SIG-M5 (cell line): ENCODE results near the gene CCIN.
"Not testable (repeated sequence)": the region's sequence is repeated elsewhere in the genome, so short reads cannot be mapped to it uniquely, and the experiment has no call there.

Experiments
- DNase-seq: peaks from one replicate; lab custom pipeline; 2025; lab: John Stamatoyannopoulos, UW

CCIN gene

DNA sequence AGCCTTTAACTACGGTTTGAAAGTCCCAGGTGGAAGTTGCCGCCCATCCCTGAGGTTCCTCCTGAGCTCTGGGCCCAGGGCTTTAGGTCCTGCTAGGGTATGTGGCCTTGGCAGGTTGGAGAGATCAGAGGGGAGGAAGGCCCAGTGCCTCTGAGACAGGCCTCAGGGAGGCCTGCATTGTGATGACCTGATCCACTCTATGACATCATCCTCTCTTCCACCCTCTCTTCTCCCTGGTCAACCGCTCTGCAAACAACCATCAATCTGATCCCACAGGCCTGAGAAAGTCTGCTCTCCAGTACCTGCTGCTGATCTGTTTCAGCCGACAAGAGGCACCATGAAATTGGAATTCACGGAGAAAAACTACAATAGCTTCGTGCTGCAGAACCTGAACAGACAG lies at the start of gene CCIN:
Gene CCIN (plus strand): TSS at position 223 of the 400 bp plus-strand sequence. CDS start 115 bp downstream, at position 338.
- no peak for DNase-seq

DNA sequence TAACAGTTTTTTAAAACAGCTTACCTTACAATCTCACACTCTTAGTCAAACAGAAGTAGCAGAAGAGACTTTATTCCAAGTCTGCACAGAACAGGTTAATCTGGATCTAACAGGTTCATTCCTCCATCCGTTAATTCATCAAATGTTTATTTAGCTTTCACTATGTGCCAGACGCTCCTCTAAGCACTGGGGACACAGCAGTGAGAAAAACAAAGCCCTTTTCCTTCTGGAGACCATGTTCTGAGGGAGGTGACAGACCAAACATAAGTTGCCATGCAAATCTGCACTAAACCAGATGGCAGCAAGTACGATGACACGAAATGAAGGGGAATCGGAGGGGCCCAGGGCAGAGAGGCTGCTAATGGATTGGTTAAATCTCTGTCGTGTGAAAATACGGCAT lies 49.7 kb upstream of the CCIN start:
- DNase-seq = no peak

GRCh38 chr9:36120705-36121104 lies 48.5 kb upstream of the CCIN start:
- DNase-seq = no peak

DNA sequence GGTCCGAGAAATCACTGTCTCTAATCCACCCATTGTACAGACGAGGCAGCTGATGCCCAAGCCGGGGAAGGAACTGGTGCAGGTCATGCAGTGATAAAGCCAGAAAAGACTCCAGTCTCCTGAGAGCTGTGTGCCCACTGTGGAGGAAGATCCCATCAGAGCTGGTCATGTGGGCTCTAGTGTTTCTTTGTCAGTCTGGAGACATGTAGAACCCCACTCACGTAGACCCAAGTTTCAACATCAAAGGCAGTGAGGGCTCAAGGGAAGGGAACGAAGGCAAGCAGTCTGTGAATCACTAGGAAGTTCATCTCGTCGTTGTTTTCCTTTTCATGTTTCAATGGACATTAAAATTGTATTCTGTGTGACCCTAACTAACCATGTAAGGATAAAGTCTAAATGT lies 47.2 kb upstream of the CCIN start:
- no peak for DNase-seq

GRCh38 chr9:36123515-36123914 lies 45.7 kb upstream of the CCIN start:
- DNase-seq = no peak

- DNase-seq = no peak
Measured at GRCh38 chr9:36125062-36125855, 43.9 kb upstream of the CCIN start.

- no peak for DNase-seq
Measured at GRCh38 chr9:36126016-36126730, 43.0 kb upstream of the CCIN start.

DNA sequence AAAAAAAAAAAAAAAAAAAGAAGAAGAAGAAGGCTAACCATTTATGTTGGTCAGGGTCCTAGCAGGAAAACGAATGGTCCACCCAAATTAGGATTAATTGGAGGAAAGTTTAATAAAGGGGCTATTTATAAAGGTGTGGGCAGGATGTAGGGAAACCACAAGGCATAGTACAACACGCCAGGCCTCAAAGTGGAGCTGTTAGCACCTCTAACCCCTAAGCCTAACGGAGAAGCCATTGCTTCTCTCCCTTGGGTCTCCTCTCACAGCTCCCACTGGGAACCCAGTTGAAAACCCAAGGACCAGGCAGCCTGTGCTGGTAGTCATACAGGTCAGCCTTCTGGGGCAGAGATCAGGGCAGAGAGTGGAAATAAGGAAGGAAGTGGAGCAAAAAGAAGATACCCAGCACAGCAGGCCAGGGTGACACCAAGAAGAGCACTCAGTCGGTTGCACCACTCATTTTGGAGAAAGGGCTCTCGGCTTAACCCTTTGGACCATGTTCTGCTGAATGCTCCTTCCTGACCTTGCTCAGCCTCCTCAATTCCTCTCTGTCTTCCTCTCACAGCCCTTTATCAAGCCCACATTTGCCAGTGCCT lies 41.4 kb upstream of the CCIN start:
- no peak for DNase-seq

GRCh38 chr9:36128349-36128748 lies 40.8 kb upstream of the CCIN start:
- DNase-seq = peak; percentile 36

- no peak for DNase-seq
Measured at GRCh38 chr9:36129139-36129538, 40.0 kb upstream of the CCIN start.

DNA sequence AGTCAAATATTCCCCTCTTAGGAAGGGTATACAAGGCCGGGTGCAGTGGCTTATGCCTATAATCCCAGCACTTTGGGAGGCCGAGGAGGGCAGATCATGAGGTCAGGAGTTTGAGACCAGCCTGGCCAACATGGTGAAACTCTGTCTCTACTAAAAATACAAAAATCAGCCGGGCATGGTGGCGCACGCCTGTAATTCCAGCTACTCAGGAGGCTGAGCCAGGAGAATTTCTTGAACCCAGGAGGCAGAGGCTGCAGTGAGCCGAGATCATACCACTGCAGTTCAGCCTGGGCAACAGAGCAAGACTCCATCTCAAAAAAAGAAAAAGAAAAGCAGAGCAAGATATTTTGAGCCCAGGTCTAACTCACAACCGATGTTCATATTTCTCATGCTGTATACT lies 37.5 kb upstream of the CCIN start:
- not testable (repeated sequence) for DNase-seq

- DNase-seq = no peak
Measured at GRCh38 chr9:36132086-36132485, 37.1 kb upstream of the CCIN start.

DNA sequence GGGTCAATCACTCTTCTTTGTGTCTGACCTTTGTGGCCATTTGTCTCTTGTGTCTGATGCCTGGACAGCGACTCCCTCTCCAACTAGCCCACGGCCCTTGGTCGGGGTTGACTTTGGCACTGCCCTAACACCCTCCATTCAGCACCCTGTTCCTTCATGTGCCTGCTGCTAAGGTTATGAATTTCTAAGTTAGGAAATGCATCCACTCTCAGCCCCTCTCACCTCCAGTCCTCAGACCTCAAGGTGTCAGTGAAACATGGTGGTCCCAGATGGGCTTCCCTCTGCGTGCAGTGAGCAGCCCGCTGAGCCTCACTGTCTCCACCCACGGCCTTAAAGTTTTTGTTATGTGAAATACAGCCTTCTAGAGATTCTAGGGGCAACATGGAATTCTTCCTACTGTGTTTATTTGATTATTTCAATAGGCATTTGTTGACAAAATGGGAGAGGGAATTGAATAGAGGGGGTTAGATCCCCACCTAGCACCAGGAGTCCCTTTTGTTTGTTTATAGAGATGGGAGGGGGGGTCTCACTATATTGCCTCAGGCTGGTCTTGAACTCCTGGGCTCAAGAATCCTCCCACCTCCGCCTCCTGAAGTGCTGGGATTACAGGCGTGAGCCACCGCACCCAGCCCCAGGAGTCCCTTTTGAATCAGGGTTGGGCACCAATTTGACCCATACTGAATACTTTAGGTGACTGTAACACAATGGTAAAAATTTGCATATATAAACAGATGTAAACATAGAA lies 34.3 kb upstream of the CCIN start:
- DNase-seq = no peak

DNA sequence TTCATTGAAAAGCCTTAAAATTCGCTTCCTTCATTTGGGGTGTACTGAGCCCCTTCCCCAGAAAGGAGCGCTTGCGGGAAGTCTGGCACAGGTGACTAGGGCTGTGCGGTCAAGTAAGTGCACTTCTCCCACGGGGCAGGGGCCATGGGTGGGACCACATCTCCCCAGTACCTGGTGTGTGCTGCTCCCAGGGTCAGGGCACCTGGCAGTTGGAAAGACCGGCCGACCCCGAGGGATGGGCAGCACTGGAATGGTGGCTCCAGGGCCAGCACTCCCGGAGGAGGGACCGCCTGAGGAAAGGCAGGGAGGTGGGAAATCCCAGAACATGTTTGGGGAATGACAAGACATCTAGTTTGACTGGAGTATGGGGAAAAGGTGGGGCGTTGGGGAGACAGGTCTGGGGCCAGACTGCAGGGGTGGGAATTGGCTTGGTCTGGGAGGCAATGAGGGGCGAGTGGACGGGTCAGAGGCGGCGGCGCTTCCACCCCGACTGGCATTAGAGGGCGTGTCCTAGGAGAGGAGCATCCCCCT lies 33.4 kb upstream of the CCIN start:
- DNase-seq = no peak

- DNase-seq = no peak
Measured at GRCh38 chr9:36136272-36136893, 32.8 kb upstream of the CCIN start, which contains the start of gene GLIPR2. Gene GLIPR2, plus strand, starts transcription at chr9:36136733. Its CDS starts 46 bp downstream, at chr9:36136779.

DNA sequence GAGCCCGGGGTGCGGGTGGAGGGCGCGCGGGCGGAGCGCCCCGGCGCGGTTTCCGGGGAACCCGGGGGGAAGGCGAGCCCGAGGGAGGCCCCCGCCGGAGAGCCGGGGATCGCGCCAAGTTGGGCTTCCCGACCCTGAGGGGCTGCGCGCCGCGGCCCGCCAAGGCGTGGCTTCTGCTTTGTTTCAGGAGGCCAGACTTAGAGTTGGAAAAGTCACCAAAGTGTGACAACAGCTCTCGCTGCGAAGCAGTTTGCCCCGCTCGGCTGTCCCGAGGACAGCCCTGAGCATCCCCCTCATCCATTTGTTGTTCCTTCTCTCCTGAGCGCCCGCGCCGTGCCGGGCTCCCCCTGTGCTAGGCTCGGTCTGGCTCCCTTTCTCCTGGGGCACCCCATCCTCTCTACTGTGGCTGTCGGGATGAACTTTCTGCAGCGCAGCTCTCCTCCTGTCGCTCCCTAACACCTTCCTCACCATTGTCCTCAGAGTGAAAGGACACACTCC lies 32.2 kb upstream of the CCIN start:
- no peak for DNase-seq

DNA sequence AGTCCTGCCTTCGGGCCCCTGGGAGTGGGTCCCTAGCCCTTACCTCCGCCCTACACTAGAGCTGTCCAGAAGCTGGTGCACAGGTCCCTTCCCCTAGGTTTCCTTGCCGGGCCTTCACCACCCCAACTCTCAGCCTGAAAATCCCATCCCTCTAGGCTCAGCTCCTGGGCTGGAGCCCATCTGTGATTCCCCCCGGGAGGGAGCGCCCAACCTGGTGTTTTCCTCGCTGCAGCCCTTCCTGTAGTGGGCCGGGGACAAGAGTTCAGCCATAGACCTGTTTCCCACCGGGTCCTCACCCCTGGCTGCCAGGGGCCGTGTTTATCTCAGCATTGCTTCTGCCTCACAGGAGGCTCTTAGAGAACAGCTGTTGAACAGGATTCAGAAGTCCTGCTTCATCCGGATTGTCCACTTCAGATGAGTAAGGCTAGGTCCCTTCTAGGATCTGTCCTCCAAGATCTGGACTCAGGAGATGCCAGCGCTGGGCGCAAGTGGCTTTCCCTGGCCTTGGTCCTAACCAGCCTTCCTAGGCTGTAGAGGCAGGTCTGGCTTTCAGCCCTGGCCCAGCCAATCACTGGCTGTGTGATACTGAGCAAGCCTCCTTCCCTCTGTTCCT lies 31.7 kb upstream of the CCIN start:
- DNase-seq = no peak

DNA sequence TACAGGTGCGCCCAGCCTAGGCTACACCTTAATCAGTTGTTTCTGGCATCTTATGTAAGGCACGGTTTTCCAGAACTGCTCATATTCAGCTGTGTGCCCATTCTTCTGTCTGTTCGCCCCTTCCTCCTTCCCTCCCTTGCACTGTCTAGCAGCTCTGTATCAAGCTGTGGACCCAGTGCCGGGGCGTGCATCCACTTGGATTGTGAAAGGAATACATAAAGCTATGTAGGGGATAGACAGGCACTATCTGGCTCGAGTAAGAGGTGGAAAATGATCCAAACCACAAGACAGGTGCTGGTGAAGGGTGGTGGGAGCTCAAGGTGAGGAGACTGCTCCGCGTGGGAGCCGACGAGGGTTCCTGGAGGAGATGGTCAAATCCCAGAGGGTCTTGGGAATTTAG lies 30.7 kb upstream of the CCIN start:
- DNase-seq = no peak

GRCh38 chr9:36138901-36139300 lies 30.3 kb upstream of the CCIN start:
- DNase-seq = no peak

DNA sequence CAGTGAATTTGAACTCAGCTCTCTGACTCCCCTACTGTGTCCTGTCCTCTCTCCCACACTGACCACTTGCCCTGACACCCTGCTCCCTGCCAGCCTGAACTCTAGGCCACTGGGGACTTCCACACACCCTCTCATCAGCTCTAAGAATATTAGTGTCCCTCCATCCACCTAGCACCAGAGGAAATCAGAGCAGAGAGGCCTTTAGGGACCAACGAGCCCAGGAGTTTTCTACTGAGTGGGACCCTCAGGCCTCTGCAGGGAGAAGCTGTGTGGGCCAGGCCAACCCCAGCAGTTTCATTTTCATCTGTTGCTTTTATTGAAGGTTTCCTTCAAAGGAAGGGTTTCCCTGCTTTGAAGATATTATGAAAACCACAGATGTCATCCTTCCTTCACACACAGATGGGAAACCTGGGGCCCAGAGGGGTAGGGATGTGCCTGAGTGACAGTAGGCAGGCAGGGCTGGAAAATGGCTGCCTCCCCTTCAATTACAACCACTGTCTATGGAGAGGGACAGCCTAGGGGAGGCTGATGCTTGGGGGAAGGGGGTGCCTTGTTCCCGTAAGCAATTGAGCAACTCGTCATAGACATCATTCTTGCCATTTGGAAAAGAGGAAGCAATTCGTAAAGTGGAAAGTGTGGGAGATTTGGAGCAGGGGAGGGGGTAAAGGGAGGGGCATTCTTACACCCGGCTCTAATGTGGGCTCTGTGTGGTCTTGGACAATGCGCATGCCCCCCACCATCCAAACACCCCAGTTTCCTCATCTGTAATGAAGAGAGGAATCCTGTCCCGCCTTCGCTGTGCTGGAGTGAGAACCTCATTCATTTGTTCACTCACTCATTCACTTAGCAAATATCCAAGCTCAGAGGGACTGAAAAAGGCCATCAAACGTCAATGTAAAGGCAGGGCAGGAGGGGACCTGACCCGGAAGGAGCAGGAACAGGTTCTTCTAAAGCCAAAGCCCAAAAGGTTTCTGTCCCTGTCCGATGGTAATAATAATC lies 28.8 kb upstream of the CCIN start:
- DNase-seq = peak; percentile 15
